Measurements from ENCODE around the gene COL4A1.

COL4A1 gene

DNA sequence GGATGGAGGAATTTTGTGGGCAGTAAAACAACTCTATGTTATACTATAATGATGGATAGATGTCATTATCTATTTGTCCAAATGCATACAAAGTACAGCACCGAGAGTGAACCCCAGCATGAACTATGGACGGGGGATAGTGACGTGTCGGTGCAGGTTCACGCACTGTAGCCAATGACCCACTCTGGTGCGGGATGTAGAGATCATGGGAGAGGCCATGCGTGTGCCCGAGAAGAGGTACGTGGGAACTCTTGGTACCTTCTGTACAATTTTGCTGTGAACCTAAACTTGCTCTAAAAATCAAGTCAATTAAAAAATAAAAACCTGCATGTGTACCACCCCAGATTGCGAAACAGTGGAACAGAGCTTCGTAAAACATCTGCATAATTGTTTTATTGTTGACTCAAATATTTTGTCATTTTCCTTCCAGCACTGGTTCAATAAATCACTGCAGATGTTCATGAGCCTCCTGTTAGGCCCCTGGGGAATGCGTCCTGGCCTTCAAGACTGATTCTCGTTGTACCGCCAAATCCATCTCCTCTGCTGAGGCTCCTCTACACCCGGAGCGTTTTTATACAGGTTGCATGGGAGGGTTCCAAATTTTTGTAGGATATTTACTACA lies 30.9 kb downstream of the COL4A1 start:
- no peak for DNase-seq (ENCODE audit: low read depth in 2 of 2)

DNA sequence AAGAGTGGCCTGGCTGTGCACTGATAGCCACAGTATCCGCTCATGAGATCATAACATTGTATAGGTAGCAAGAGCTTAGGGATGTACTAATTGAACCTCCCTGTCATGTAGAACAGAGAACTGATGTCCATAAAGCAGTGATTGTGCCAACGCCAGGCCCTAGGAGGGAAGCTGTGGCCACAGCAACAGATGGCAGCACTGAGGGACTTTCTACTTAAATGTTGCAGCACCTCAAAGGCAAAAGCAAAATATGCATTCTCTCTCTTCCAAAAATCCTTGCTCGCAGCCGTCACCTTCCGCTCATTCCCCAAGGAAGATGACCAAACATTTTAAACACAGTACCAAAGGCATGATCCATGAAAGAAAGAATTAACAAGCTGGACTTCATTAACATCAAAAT lies 32.3 kb downstream of the COL4A1 start:
- DNase-seq (ENCODE audit: low read depth in 2 of 2): no peak

GRCh38 chr13:110273254-110273653 lies 33.7 kb downstream of the COL4A1 start:
- DNase-seq (ENCODE audit: low read depth in 2 of 2): no peak

GRCh38 chr13:110272651-110273050 lies 34.3 kb downstream of the COL4A1 start:
- DNase-seq (ENCODE audit: low read depth in 2 of 2): no peak

DNA sequence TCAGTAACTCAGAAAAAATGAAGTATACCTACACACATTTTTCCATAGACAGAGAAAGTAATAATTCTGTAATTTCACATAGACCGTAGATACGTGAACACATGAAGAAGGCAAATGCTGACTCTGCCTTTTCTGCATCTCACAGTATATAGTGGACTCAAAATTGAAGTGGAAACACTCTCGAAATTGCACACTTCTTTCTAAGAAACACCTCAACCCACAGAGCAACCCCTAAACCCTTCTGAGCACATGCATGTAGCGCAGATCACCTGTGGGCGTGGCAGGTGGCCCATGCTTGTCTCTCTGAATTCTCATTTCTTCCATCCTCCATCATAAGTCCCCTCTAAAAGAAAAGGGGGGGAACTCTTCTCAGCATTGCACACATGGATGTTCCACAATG lies 34.7 kb downstream of the COL4A1 start:
- no peak for DNase-seq (ENCODE audit: low read depth in 2 of 2)

DNA sequence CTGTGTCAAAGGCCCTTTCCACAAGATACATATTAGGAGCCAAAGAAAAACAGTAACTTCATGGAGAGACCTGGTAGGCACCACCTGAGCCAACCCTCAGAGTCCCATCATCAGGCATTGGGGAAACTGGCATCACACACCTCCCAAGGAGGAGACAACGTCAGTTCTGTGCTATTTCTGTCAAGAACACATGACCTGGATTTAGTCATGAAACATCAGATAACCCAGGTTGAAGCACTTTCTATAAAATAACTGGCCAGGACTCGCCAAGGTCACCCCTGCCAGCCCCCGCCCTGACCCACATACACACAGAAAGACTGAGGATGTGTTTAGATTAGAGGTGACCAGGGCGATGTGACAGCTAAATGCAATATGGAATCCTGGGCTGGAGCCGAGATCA lies 35.6 kb downstream of the COL4A1 start:
- no peak for DNase-seq (ENCODE audit: low read depth in 2 of 2)

GRCh38 chr13:110270507-110270906 lies 36.5 kb downstream of the COL4A1 start:
- DNase-seq (ENCODE audit: low read depth in 2 of 2): no peak

GRCh38 chr13:110269509-110270185 lies 37.3 kb downstream of the COL4A1 start:
- no peak for DNase-seq (ENCODE audit: low read depth in 2 of 2)

DNA sequence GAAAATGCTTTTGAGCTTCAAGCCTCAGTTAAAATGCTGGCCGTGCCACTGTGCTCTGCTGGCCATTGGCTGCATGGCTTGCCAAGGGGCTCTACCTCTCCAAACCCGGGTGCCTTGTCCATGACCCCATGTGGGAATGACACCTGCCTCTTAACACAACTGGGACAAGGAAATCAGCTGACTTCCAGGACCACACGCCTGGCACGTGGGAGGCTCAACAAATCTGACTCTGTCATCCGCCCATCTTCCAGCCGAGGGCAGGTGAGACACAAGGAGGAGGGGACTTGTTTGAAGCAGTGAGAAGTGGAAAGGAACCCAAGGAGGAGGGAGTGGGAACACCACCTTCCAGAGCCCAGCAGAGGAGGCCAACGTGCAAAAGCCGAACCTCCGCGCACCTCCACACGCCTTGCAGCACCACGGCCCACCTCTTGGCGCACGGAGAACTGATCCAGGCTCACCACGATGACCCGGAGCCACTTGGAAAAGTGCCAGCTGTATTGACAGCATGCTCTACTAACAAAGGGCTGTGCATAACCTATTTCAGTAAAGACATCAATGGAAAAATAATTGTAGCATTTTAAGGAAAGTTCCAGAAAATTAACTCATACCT lies 38.3 kb downstream of the COL4A1 start:
- DNase-seq (ENCODE audit: low read depth in 2 of 2): no peak

GRCh38 chr13:110268061-110268460 lies 38.9 kb downstream of the COL4A1 start:
- DNase-seq (ENCODE audit: low read depth in 2 of 2): no peak

- no peak for DNase-seq (ENCODE audit: low read depth in 2 of 2)
These were observed 40.0 kb downstream of the COL4A1 start for GRCh38 chr13:110266983-110267382.

DNA sequence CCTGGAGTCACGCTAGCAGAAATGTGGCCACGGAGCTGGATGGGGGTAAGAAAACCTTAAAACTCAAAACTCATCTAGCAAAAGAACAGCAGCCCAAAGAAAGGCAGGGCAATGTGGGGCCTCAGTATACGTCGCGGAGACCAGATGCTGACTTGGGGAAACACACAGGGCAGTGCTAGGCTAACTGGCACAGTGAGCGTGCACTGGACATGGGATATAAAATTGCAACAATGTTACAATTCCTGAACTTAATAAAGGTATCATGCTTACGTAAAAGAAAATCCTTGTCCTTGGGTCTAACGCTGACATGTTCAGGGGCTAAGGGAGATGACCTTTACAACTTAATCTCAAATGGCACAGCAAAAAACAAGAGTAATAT lies 40.5 kb downstream of the COL4A1 start:
- no peak for DNase-seq (ENCODE audit: low read depth in 2 of 2)

DNA sequence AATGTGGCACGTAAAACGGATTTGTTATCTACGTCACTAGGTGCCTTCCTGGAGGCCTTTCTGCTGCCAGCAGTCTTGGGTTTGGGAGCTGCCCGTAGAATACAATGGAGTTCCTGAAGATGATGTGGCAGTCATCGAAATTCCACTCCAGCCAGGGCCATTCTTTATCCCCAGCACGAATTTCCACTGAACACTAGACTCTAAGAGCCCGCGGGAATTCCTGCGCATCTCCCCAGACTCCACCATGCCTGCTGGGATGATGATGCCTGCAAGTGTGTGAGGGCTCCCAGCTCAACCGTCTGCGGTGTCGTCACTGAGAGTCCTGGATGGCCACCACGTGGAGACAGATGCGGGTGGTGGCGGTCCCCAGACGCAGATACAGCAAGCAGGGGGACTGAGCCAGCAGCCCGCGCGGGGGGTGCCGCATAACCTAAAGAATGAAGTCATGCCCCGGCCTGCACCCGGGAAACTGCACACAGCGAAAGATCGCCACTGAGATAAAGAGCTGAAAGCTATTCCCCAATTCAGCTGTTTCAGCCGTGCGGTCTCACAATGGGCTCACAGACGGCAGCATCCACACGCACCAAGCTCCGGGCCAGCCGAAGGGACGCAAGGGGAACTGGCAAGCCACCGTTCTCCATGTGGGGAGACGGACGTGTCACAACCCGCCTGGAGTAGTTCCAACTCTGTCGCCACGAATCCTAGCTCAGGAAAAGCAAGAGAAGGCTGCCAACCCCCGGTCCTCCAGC lies 41.1 kb downstream of the COL4A1 start:
- no peak for DNase-seq (ENCODE audit: low read depth in 2 of 2)

DNA sequence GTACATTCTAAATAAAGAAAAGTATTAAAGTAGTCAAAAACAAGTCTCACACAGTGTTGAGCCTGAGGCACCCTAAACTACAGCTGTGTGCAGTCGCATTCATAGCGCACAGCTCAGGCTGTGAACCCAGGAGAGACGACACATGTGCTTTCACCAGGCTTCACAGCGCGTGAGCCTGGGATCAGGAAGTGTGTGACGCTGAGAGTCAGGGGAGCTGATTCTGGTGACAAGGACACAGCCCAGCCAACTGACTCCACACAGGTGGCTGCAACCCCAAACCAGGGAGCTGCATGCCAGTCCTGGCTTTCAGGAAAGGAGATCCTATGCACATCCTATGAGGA lies 41.6 kb downstream of the COL4A1 start:
- no peak for DNase-seq (ENCODE audit: low read depth in 2 of 2)

DNA sequence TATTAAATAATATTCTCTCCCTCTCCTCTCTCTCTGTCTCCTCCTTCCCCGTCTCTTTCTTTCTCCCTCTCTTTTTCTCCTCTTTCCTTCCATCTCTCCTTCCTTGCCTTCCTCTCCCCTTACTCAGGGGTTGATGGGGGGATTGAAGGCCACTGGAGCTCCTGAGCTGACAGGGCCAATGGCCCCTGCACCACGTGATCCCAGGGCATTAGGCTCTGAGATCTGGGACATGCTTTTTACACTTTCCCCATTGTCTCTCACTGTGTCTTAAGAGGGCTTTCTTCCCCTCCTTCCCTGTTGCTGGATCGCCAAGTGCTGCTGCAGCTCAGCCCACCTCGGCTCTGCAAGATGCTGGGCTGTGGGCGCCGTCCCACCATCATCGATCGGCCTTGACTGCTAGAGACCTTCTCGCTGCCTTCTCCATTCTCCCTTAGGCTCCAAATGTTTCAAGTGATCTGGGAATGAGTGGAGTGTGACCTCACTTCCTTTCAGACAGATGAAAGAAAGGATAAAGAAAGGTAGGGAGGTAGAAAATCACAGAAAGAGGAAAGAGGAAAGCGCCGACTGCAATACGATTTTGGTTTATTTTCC lies 42.2 kb downstream of the COL4A1 start:
- DNase-seq (ENCODE audit: low read depth in 2 of 2): no peak

DNA sequence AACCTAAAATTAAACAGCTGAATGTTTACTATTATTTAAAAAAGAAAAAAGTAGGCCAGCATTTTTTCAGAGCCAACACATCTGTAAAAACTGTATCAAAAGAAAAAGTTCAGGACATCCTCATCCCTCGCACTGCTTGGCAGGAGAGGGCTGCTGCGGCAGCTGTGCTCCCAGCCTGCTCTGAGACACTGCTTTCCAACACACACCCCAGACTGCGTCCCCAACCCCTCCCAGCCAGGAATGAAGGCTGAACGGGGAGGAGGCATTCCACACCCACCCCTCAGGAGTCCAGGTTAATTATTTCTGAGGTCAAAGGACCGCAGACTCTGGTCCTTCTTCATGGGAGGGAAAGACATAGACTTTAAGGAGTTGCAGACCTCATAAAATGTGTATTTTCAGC lies 43.1 kb downstream of the COL4A1 start:
- no peak for DNase-seq (ENCODE audit: low read depth in 2 of 2)

DNA sequence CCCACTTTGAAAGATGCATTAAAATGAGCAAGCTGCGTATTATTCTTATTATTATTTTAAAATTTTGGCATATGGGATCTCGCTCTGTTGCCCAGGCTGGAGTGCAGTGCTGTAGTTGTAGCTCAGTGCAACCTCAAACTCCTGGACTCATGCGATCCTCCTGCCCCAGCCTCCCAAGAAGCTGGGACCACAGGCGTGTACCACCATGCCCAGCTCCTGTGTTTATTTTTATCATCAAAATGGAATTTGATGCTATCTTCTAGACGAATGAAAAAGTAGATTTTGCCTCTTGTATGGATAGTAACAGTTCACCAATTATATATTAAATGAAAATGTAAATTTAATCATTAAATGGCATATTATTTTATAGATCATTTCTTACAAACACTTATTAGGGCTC lies 43.6 kb downstream of the COL4A1 start:
- DNase-seq (ENCODE audit: low read depth in 2 of 2): no peak

DNA sequence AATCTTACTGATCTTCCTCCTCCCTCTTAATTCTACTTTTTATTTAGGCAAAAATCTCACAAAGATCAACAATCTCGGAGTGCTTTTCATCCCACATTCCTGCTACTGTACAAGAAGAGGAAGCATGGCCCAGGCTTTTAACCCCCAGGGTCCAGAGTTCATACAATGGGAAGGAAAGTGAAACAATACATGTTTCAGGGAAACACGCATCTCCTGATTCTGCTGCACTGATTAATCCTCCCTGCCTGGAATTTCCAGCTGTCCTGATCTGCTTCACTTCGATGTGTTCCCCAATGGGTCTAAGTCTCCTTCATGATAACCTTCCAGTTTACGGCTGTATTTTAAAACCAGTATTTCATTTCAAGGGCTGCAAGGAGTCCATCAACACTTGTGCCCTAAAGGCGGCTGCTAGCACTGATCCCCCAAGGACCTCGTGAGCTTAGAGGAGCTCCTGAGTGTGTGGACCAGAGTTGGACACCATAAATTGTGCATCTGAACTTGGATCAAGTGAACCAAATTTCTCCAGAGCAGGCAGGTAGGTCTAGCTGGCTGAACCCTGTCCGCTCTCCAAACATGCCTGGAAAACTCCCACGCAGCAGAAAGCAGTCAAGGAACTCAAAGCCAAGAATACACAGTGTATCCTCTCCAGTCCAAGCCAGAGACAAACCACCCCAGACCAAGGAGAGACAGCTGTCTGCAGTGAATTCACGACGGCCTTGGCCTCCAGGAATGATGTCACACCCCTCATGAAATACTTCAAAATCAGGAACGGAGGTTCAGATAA lies 44.3 kb downstream of the COL4A1 start:
- no peak for DNase-seq (ENCODE audit: low read depth in 2 of 2)

- DNase-seq (ENCODE audit: low read depth in 2 of 2): no peak
These were observed 44.9 kb downstream of the COL4A1 start for GRCh38 chr13:110262082-110262436.

DNA sequence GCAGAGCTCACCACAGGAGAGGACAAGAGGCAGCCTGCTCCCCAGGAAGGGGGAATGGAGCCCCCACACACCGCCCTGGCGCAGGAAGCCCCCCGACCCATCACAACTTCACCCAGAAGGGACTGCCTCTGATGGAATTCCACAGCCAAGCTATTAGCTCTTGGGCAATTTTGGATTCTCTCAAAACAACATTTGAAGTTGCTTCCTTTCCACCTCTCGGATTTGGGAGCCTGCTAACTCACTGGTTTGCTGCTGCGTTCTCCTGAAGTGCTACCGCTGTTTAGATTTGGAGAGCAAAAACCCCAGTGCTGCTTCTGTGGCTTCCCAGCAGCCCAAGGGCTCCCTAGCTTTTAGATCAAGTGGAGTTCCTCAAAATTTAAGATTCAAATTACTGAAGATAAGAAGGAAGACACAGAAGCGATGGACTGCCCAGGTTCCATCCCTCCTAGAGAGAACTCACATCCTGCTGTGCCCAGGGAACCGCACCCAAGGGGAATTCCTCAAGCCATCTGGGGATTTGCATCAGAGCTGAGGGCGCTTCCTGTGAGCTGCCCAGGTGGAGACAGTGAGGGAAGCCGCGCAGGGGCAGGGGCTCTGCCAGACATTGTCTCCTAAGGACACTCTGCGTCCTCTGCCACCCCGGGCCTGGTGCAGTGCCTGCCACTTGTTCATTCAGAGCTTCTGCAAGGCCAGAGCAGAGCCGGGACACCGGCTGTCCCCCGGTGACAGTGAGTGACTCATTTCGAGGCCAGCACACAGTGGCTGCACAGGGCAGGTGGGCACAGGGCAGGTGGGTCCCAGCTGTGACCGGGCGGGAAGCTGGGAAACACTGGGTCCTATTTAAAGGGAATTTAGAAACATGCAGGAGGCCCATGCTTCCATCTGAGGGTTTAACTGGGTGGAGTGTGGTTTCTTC lies 45.5 kb downstream of the COL4A1 start:
- DNase-seq (ENCODE audit: low read depth in 2 of 2): no peak

DNA sequence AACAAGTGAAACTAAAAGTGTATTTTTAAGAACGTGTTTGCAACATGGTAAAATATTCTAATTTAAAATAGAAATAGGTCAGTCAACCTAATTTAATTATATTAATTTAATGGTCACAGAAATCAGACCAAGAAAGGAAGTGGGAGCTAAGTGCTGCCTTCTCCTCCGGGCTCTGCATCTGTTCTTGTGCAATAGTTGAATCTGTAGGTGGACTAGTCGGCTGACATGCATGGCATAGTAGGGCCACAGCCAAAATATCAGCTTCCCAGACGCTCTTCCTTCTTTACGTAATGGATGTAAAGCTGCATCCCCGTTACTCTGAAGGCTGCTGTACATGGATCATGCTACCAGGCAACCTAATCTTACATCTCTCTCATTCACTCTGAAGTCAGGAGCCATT lies 47.3 kb downstream of the COL4A1 start:
- DNase-seq (ENCODE audit: low read depth in 2 of 2): no peak

Measured in stimulated activated CD8-positive, alpha-beta memory T cell treated with anti-CD3 and anti-CD28 coated beads, Interleukin-15, amount 100 ng/mL, for 4 hours (primary cell).